AG09309 (cell line): ENCODE data around the gene ATP11A.

Experiments used
- DNase-seq: peaks from one replicate; pipeline ENCODE4 v3.0.0-alpha.2; 2010; ENCODE audit warnings: low read depth
- H3K4me3 ChIP-seq: 2 replicates; pipeline ENCODE4 v1.5.1; 2011; ENCODE audit warnings: mild to moderate bottlenecking, low read depth, low read length, moderate library complexity; ENCODE audit not compliant: control insufficient read depth
- TF ChIP-seq, protein P1 (sequence below): IDR thresholded peaks from 2 replicates; pipeline ENCODE4 v1.5.1; 2011; ENCODE audit warnings: mild to moderate bottlenecking, low read depth, low read length, inconsistent platforms; ENCODE audit not compliant: insufficient read depth, control insufficient read depth; ENCODE audit errors: missing control alignments

ATP11A gene

DNA sequence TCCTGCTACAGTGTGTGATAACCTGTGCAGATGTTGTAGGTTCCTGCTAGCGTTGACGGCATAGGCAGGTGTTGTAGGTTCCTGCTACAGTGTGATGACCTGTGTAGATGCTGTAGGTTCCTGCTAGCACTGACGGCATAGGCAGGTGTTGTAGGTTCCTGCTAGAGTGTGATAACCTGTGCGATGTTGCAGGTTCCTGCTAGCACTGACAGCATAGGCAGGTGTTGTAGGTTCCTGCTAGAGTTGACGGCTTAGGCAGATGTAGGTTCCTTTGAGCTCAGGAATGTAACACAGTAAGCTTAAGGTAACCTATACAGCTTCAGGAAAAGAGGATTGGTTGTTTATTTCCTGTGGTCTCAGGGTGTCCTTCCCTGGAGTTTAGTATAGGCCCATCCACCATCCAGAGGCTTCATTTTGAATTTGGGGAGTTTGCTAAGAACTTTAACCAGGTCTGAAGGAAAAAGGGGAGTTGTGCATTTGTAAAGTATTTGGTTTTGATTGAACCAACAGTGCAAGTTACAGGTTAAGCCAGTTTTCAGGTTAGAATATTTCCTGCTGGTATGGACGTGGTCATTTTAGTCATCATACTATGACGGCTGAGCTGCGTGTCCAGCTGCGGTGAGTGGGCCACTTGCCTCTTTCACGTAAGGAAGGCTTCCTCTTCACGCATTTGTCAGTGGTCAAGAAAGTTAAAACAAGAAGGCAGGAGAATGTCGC is 53.8 kb downstream of the ATP11A start:
- no peak overlapping the region for H3K4me3 ChIP-seq
- TF ChIP-seq, protein P1, sequence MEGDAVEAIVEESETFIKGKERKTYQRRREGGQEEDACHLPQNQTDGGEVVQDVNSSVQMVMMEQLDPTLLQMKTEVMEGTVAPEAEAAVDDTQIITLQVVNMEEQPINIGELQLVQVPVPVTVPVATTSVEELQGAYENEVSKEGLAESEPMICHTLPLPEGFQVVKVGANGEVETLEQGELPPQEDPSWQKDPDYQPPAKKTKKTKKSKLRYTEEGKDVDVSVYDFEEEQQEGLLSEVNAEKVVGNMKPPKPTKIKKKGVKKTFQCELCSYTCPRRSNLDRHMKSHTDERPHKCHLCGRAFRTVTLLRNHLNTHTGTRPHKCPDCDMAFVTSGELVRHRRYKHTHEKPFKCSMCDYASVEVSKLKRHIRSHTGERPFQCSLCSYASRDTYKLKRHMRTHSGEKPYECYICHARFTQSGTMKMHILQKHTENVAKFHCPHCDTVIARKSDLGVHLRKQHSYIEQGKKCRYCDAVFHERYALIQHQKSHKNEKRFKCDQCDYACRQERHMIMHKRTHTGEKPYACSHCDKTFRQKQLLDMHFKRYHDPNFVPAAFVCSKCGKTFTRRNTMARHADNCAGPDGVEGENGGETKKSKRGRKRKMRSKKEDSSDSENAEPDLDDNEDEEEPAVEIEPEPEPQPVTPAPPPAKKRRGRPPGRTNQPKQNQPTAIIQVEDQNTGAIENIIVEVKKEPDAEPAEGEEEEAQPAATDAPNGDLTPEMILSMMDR = no peak
- DNase-seq = no peak

DNA sequence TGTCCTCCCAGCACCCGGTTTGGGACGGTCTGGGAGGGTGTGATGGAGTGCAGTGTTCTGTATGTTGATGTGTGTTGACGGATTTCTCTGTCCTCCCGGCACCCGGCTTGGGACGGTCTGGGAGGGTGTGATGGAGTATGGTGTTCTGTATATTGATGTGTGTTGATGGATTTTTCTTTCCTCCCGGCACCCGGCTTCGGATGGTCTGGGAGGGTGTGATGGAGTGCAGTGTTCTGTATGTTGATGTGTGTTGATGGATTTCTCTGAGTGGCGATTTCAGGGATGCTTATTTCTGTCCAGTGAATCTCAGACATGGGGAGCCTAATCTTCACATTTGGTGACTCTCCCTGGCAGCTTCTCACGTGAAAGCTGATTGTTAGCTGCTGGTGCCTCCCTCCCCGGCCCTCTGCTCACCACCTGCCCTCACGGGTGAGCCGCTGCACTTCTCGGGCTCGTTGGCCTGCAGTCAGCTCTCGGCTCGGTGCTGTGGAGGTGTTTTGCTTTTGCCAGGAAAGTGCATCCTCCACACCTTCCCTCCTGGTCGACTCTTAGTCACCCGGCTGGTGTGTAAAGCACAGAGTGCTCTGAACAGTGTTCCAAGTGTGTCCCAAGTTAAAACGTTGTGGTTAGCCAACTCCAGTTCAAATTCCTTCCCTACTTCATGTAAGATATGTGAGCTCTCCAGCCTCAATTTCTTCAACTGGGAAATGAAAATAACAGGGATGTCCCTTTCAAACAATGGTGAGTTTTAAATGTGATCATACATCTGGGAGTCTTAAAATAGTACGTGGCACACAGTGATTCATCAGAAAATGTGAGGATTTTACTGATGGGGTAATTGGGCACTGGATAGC is 54.6 kb downstream of the ATP11A start:
- TF ChIP-seq, protein P1 = no peak
- no peak for DNase-seq
- H3K4me3 ChIP-seq = no peak overlapping the region

DNA sequence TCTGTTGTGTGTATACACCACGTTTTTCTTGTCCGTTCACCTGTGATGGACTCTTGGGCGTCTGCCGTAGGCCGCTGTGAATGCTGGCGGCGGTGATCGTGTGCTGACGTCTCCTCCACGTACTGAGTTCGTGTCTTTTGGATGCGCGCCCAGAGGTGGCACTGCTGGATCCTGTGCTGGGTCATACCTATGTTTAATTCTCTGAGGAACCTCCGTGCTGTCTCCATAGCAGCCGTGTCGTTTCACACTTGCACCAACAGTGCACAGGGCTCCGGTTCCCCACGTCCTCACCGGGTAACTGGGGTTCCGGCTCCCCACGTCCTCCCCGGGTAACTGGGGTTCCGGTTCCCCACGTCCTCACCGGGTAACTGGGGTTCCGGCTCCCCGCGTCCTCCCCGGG is 56.2 kb downstream of the ATP11A start:
- TF ChIP-seq, protein P1 = no peak
- H3K4me3 ChIP-seq = no peak overlapping the region
- DNase-seq = no peak

DNA sequence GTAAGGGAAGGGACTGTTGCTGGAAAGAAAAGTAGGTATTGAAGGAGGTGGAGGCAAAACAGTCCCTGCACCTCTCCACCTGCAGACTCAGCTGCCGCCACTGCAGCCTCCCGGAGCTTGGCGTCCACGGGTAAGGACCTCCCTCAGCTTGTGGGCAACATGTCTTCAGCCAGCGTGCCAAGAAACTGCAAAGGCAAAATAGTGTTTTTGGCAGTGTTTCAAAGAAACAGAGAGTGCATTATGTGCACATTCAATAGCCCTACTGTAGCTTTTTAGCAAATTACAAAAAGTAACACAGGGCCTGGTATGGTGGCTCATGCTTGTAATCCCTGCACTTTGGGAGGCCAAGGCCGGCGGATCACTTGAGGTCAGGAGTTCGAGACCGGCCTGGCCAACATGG is 57.4 kb downstream of the ATP11A start:
- no peak for DNase-seq
- TF ChIP-seq, protein P1 = no peak
- H3K4me3 ChIP-seq = no peak overlapping the region

DNA sequence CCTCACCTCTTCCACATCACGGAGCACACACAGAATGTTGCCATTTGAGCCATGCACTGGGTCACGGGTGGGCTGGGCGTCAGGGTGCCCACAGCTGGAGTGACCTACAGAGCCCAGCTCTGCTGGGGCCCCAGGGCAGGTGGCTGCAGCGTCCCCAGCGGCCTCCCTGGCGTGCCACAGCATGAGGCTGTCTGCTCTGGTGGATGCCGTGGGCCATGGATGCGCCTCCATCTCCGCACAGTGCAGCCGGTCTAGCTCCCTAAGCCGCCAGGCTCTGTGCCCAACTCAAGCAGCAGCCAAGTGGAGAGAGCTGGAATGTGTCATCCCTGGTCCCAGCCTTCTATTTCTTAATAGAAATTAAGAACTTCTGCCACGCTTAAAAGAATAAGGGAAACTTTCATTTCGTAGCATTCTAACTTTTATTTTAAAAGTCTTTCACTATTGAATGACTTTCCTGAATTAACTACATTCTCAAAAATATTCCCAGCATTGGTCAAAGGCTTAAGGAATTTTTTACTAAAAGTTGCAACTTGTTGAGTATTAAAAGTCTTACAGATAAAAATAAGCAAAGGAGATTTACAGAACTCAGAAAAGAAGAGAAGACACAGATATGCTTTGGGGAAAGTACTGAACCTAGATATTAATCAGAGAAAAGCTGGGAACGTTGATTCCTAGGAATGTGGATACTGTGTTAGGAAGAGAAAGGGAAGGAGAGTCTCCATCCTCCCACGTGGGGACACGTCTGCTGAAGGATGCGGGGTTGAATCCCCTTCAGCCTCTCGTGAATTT is 59.3 kb downstream of the ATP11A start:
- H3K4me3 ChIP-seq = no peak overlapping the region
- no peak for DNase-seq
- TF ChIP-seq, protein P1 = no peak

DNA sequence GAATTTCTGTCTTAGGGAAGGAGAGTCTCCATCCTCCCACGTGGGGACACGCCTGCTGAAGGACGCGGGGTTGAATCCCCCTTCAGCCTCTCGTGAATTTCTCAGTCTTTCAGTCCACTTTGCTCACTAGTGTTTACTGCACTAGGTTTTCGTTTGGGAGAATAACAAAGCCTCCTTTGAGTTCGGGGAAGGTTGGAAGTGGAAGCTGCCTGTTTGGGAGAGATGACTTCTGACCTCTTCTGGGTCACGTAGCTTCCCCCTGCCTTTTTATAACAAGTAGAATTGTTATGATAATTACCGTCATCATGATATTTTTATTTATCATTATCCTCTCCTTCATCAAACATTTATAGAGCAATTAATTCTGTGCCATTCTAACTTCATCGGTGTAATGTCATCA is 60.7 kb downstream of the ATP11A start:
- no peak overlapping the region for H3K4me3 ChIP-seq
- DNase-seq = no peak
- TF ChIP-seq, protein P1 = no peak
